Measurements from ENCODE around the gene CRAT. TPM values are rescaled to one million over a fixed set of nuclear protein-coding genes. Genes with fewer than 3 reads are reported as not detected.

The CRAT gene
- total and polyA plus RNA-seq, 7 experiments from 2014 or later = 7.2 to 20.1 (median 11.4) TPM

DNA sequence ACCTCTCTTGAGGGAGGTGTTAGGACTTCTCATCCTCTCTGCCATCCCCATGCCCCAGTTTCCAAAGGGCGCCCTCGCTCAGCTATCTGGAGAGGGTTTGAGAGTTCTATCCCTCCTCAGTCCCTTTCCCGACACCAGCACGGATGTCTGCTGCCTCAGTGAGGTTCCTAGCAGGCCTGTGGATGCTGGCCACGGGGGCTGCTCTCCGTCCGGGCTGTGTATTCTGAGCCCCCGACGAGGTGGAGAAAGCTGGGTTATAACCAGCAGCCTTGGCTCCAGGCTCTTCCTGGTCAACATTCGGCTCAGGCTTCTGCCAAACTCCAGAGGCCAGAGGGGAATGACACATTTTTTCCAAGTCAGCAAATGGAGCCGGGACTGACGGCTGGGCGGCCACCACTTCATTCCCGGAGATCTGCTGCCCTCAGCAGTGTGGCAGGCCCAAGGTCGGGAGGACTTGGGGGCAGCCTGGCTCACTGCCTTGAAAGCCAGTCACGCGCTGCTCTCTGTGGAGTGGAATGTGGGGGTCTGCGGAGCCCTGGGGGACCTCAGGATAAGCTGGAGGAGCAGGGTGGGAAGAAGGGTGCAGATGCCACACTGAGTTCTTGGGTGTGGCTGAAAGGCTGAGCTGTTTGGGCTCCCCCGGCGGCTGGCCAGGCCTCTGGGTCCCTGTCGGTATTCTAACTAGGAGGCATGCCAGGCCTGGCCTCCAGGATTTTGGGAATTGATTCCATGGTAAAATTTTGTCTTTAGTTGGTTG is 28.1 kb upstream of the CRAT start:
- Histone ChIP-seq H3K27ac (ENCODE audit: low read depth, low read length) (peak overlapping the region; percentile 92), H3K36me3 (ENCODE audit: control insufficient read depth in 2 of 3, insufficient read depth in 3 of 3, low read length in 3 of 3) (peaks cover 0 to 50% (median under 1%) of the 10 kb centered on the region in 3 experiments), H3K4me3 (ENCODE audit: low read length) (no peak overlapping the region), H3K9me3 (ENCODE audit: control insufficient read depth in 2 of 3, low read length in 3 of 3) (no peaks in the 10 kb centered on the region), H3K27me3 (ENCODE audit: control insufficient read depth in 2 of 2, insufficient read depth in 2 of 2, low read length in 2 of 2) (no peaks in the 10 kb centered on the region), H3K4me1 (ENCODE audit: control insufficient read depth in 2 of 2, insufficient read depth in 2 of 2, low read length in 2 of 2) (peaks cover 24 to 35% of the 10 kb centered on the region in 2 donors)
- Mint-ChIP-seq H3K4me3 (peak overlapping the region in 7 of 10 donors; percentile 63 to 94 (median 89)), H3K27ac (peak overlapping the region in 5 of 9 donors; percentile 88 to 97 (median 92)), H3K9me3 (no peaks in the 10 kb centered on the region), H3K4me1 (peaks cover 11 to 40% (median 31%) of the 10 kb centered on the region in 7 donors), H3K27me3 (no peaks in the 10 kb centered on the region), H3K36me3 (peaks cover 0 to 20% (median 3%) of the 10 kb centered on the region in 5 donors)
- no peak for ATAC-seq
- ChIA-PET CTCF (interaction anchor here (0.6 to 5.6 kb wide), 18 partner anchors 7 to 645 kb away, joined by 3 to 80 read pairs (median 6); partner anchors contain the start of genes C9orf50 and NTMT1), POLR2A (interaction anchor here (0.9 to 3.9 kb wide), 8 partner anchors 7 to 486 kb away, joined by 4 to 35 read pairs (median 8); partner anchors contain the start of gene NTMT1)
- DNase-seq = no peak
- intact Hi-C loops (cut with micrococcal nuclease) = loop anchor here (1.0 to 5.0 kb wide), 12 partner anchors 36 to 1099 kb away; no protein-coding TSS in a partner anchor

DNA sequence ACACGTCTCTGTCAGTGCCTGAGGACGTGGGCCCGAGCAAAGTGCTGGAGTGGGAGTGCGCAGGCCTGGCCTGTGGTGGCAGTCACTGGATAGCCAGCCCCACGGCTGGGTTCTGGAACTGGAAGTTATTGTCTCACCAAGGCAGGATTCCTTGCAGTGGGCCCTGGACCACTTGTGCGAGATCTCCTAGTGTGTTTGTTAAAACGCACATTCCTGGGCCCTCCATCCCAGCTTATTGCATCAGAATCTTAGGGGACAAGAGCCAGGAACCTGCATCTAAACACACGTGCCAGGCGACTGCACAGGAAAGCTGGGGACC is 27.5 kb upstream of the CRAT start:
- ChIA-PET POLR2A (interaction anchor here (1.1 to 3.9 kb wide), 2 partner anchors 471 to 487 kb away, joined by 7 to 35 read pairs; partner anchors contain the start of gene NTMT1), CTCF (interaction anchor here (0.6 to 5.6 kb wide), 12 partner anchors 7 to 492 kb away, joined by 3 to 80 read pairs (median 12); partner anchors contain the start of gene NTMT1)
- Histone ChIP-seq H3K36me3 (ENCODE audit: control insufficient read depth in 2 of 3, insufficient read depth in 3 of 3, low read length in 3 of 3) (peaks cover 0 to 49% (median 5%) of the 10 kb centered on the region in 3 experiments), H3K27me3 (ENCODE audit: control insufficient read depth in 2 of 2, insufficient read depth in 2 of 2, low read length in 2 of 2) (no peaks in the 10 kb centered on the region), H3K4me1 (ENCODE audit: control insufficient read depth in 2 of 2, insufficient read depth in 2 of 2, low read length in 2 of 2) (peaks cover 24 to 35% of the 10 kb centered on the region in 2 donors), H3K4me3 (ENCODE audit: low read length) (no peak overlapping the region), H3K27ac (ENCODE audit: low read depth, low read length) (no peak overlapping the region), H3K9me3 (ENCODE audit: control insufficient read depth in 2 of 3, low read length in 3 of 3) (no peaks in the 10 kb centered on the region)
- no peak overlapping the region for H3K27ac Mint-ChIP-seq
- ATAC-seq (no peak), DNase-seq (no peak)
- intact Hi-C loops (cut with micrococcal nuclease) = loop anchor here (2.0 to 5.0 kb wide), 5 partner anchors 65 to 1099 kb away; no protein-coding TSS in a partner anchor
- H3K9me3 Mint-ChIP-seq = no peaks in the 10 kb centered on the region
- no peak overlapping the region for H3K4me3 Mint-ChIP-seq
- no peaks in the 10 kb centered on the region for H3K27me3 Mint-ChIP-seq
- H3K36me3 Mint-ChIP-seq = peaks cover 0 to 22% (median 5%) of the 10 kb centered on the region in 5 donors
- peaks cover 11 to 38% (median 32%) of the 10 kb centered on the region in 7 donors for H3K4me1 Mint-ChIP-seq

DNA sequence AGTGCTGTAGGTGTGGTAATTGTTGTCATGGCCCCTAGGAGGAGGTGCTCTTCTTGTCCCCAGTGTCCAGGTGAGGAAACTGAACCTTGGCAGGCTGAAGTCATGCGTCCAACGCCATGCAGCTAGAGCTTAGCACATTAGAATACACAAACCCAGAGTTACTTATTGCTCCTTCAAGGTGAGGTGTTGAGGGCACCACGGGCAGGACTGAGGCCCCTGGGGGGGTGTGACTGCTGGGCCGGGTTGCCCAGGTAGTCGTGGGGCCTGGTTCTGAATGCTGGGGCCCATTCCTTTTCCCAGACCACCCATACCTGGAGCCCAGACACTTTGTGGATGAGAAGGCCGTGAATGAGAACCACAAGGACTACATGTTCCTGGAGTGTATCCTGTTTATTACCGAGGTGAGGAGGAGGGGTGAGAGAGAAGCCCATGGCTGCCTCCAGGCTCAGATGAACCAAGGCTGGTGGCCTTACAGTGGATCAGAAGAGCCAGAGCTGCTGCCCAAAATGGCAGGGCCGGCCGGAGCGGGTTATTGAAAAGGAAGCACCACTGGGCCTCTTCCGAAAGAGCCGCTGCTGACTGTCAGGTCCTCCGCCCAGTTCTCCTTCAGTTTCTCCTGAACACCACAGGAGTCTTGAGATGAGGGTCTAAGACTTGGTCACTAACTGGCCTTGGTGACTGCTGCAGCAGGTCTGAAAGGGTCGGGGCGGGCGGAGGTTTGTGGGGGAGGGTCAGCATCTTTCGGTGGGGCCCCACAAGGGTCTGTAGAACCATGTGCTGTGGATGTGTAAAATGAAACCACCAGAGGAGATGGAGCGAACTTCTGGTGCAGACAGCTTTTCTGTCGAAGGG is 26.9 kb upstream of the CRAT start:
- Mint-ChIP-seq H3K27me3 (no peaks in the 10 kb centered on the region), H3K4me1 (peaks cover 11 to 32% (median 27%) of the 10 kb centered on the region in 7 donors), H3K4me3 (no peak overlapping the region), H3K27ac (peak overlapping the region in 1 of 9 donors; percentile 8), H3K36me3 (peaks cover 0 to 18% (median 3%) of the 10 kb centered on the region in 5 donors), H3K9me3 (no peaks in the 10 kb centered on the region)
- no peak overlapping the region for H3K4me3 ChIP-seq (ENCODE audit: low read length)
- peaks cover 0 to 47% (median 5%) of the 10 kb centered on the region in 3 experiments for H3K36me3 ChIP-seq (ENCODE audit: control insufficient read depth in 2 of 3, insufficient read depth in 3 of 3, low read length in 3 of 3)
- H3K4me1 ChIP-seq (ENCODE audit: control insufficient read depth in 2 of 2, insufficient read depth in 2 of 2, low read length in 2 of 2) = peaks cover 21 to 29% of the 10 kb centered on the region in 2 donors
- CTCF ChIA-PET = interaction anchor here (0.6 to 3.9 kb wide), 9 partner anchors 9 to 489 kb away, joined by 3 to 37 read pairs (median 7); partner anchors contain the start of gene NTMT1
- no peaks in the 10 kb centered on the region for H3K9me3 ChIP-seq (ENCODE audit: control insufficient read depth in 2 of 3, low read length in 3 of 3)
- POLR2A ChIA-PET = interaction anchor here (2.4 to 3.9 kb wide), 2 partner anchors 99 to 487 kb away, joined by 5 to 35 read pairs; partner anchors contain the start of gene NTMT1
- H3K27me3 ChIP-seq (ENCODE audit: control insufficient read depth in 2 of 2, insufficient read depth in 2 of 2, low read length in 2 of 2) = no peaks in the 10 kb centered on the region
- H3K27ac ChIP-seq (ENCODE audit: low read depth, low read length) = no peak overlapping the region
- intact Hi-C loops (cut with micrococcal nuclease) = loop anchor here (2.0 to 5.0 kb wide), 5 partner anchors 65 to 1100 kb away; no protein-coding TSS in a partner anchor
- ATAC-seq (no peak), DNase-seq (no peak)

DNA sequence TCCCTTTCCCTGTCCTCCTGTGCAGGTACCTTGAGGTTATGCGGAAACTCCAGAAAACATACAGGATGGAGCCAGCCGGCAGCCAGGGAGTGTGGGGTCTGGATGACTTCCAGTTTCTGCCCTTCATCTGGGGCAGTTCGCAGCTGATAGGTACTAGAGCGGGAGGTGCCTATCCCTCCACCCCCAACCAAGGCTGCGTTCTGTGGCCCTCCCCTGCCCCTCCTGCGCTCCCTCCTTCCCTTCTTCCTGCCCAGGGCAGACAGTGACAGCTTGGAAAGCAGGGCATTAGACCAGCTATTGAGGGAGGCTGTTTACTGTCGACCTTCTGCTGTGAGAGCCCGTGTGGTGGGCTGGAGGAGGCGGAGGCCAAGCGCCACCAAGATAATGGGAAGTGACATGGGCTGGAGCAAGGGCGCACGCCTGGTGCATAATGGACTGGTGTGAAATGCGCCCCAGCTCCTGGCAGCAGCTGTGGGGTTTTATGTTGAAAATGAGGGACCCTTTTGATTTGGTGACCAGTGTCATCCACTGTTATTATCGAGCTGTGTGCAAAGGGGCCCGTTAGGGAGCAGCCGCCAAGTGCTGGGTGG is 25.9 kb upstream of the CRAT start:
- Histone ChIP-seq H3K27ac (ENCODE audit: low read depth, low read length) (no peak overlapping the region), H3K36me3 (ENCODE audit: control insufficient read depth in 2 of 3, insufficient read depth in 3 of 3, low read length in 3 of 3) (peaks cover 0 to 47% (median 5%) of the 10 kb centered on the region in 3 experiments), H3K4me3 (ENCODE audit: low read length) (no peak overlapping the region), H3K9me3 (ENCODE audit: control insufficient read depth in 2 of 3, low read length in 3 of 3) (no peaks in the 10 kb centered on the region), H3K27me3 (ENCODE audit: control insufficient read depth in 2 of 2, insufficient read depth in 2 of 2, low read length in 2 of 2) (no peaks in the 10 kb centered on the region), H3K4me1 (ENCODE audit: control insufficient read depth in 2 of 2, insufficient read depth in 2 of 2, low read length in 2 of 2) (peaks cover 19% of the 10 kb centered on the region in 2 donors)
- intact Hi-C loops (cut with micrococcal nuclease) = loop anchor here (5.0 kb wide), 3 partner anchors 591 to 1101 kb away; no protein-coding TSS in a partner anchor
- Mint-ChIP-seq H3K36me3 (peaks cover 0 to 18% (median 6%) of the 10 kb centered on the region in 5 donors), H3K4me3 (no peak overlapping the region), H3K9me3 (no peaks in the 10 kb centered on the region), H3K4me1 (peaks cover 11 to 33% (median 26%) of the 10 kb centered on the region in 7 donors), H3K27ac (no peak overlapping the region), H3K27me3 (no peaks in the 10 kb centered on the region)
- DNase-seq (no peak), ATAC-seq (no peak)
- CTCF ChIA-PET = interaction anchor here (1.0 to 3.9 kb wide), 5 partner anchors 9 to 468 kb away, joined by 3 to 37 read pairs (median 3); no protein-coding TSS in a partner anchor
- POLR2A ChIA-PET = interaction anchor here (2.4 kb wide), 1 partner anchor 100 kb away, joined by 5 read pairs; no protein-coding TSS in a partner anchor

DNA sequence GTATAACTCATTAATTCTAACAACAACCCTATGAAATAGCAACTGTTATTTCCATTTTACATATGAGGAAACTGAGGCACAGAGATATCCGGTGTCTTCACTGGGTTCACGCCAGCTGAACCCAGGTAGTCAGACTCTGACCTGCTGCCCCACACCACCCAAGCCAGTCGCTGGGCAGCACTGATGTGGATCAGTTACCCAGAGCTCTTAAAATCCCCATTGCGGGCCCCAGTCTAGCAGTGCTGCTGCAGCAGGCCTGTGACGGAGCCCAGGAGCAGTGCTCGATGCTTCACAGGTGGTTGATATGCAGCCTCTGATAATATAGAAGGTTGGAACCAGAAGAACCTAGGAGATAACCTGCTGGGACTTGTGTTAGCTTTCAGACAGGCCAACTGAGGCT is 24.9 kb upstream of the CRAT start:
- H3K4me1 Mint-ChIP-seq = peaks cover 11 to 24% (median 20%) of the 10 kb centered on the region in 7 donors
- no peak overlapping the region for H3K4me3 ChIP-seq (ENCODE audit: low read length)
- no peaks in the 10 kb centered on the region for H3K9me3 Mint-ChIP-seq
- ATAC-seq = no peak
- no peak overlapping the region for H3K4me3 Mint-ChIP-seq
- H3K4me1 ChIP-seq (ENCODE audit: control insufficient read depth in 2 of 2, insufficient read depth in 2 of 2, low read length in 2 of 2) = peaks cover 9 to 10% of the 10 kb centered on the region in 2 donors
- intact Hi-C loops (cut with micrococcal nuclease) = loop anchor here (5.0 kb wide), 3 partner anchors 592 to 1102 kb away; no protein-coding TSS in a partner anchor
- no peaks in the 10 kb centered on the region for H3K9me3 ChIP-seq (ENCODE audit: control insufficient read depth in 2 of 3, low read length in 3 of 3)
- H3K36me3 Mint-ChIP-seq = peaks cover 0 to 24% (median 8%) of the 10 kb centered on the region in 5 donors
- ChIA-PET CTCF (interaction anchor here (1.0 to 1.7 kb wide), 6 partner anchors 8 to 651 kb away, joined by 3 to 4 read pairs (median 3); no protein-coding TSS in a partner anchor), POLR2A (interaction anchor here (0.6 to 2.4 kb wide), 3 partner anchors 40 to 417 kb away, joined by 3 to 5 read pairs (median 3); no protein-coding TSS in a partner anchor)
- no peak overlapping the region for H3K27ac Mint-ChIP-seq
- peaks cover 0 to 52% (median 5%) of the 10 kb centered on the region in 3 experiments for H3K36me3 ChIP-seq (ENCODE audit: control insufficient read depth in 2 of 3, insufficient read depth in 3 of 3, low read length in 3 of 3)
- H3K27me3 Mint-ChIP-seq = no peaks in the 10 kb centered on the region
- DNase-seq = no peak
- H3K27ac ChIP-seq (ENCODE audit: low read depth, low read length) = no peak overlapping the region
- H3K27me3 ChIP-seq (ENCODE audit: control insufficient read depth in 2 of 2, insufficient read depth in 2 of 2, low read length in 2 of 2) = no peaks in the 10 kb centered on the region

All from naive thymus-derived CD4-positive, alpha-beta T cell (primary cell).